Fibroblast of pulmonary artery (primary cell): ENCODE results near the gene GRM7.
A peak's percentile ranks its signal among the peaks of the same experiment; 100 is the strongest.

Experiments used
- DNase-seq: peaks from one replicate; pipeline ENCODE4 v3.0.0-alpha.2; 2010; ENCODE audit warnings: low read depth
- H3K4me3 ChIP-seq: replicated peaks from 2 replicates; pipeline ENCODE4 v1.5.1; 2011; ENCODE audit warnings: low read depth, mild to moderate bottlenecking, control low read depth, low read length, moderate library complexity
- CTCF ChIP-seq: IDR thresholded peaks from 2 replicates; pipeline ENCODE4 v1.5.1; 2011; ENCODE audit warnings: mild to moderate bottlenecking, control low read depth, low read length, inconsistent platforms; ENCODE audit errors: missing control alignments

The GRM7 gene

DNA sequence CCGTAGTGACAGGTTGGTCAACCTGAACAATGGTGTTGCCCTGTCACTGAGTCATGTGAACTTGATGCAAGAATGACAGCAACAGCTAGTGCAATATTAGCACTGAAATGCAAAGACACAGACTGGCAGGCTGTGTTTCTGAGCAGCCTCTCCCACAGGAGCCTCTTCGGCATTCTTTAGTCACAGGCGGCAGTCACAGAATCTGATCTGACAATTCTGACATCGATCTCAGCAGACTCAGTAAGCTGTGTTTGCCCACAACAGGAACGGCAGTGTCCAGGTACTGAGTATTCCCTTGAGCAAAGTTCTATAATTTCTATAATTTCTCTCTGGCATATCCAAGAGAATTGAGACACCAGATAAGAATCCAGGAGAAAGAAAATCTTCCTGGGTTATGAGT, 776.8 kb downstream of the GRM7 start:
- no peak for TF ChIP-seq CTCF
- H3K4me3 ChIP-seq: no peak overlapping the region
- no peak for DNase-seq

- no peak overlapping the region for H3K4me3 ChIP-seq
- TF ChIP-seq CTCF: no peak
- DNase-seq: no peak
These were observed 777.2 kb downstream of the GRM7 start for GRCh38 chr3:7638103-7638502.

DNA sequence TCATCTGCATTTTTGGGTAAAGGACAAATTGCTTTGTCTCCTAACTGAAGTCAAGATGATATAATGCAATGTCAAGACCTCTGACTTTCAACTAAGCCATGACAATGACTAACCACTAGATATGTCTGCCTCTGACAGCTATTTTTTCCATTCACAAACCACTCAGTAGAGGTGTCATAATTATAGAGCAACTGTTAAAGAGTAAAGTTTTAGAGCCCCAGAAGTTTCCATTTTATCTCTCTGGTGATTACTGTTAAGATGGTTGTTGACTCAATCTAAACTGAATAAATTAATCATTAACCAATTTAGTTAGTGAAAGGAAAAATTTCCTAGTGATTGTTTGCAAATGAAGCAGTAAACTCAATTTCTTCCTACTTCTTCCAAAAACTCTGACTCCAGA, 779.9 kb downstream of the GRM7 start:
- no peak for TF ChIP-seq CTCF

DNA sequence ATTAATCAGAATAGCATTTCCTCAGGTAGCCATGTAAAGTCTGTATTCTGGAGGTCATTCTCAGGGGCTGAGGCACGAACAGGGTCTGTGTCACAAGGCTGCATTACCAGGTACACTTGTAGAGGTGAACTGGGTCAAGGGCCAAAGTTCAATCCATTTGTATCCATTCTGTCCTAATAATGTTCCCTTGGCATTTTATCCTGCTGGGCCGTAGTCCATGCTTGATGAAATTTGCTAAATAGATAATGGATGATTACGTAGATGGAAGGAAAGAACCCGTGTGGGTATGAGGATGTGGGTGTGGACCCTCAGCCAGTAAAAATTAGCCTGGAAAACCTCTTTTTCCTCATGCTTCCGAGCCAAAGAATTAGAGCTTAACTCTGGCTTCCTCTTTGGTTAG, 785.9 kb downstream of the GRM7 start:
- no peak overlapping the region for H3K4me3 ChIP-seq
- no peak for TF ChIP-seq CTCF
- DNase-seq: no peak

More for the DNA sequence above, 779.9 kb downstream of the GRM7 start:
- no peak for DNase-seq
- H3K4me3 ChIP-seq: no peak overlapping the region

- no peak for TF ChIP-seq CTCF
- no peak overlapping the region for H3K4me3 ChIP-seq
- DNase-seq: no peak
These were observed 789.6 kb downstream of the GRM7 start for GRCh38 chr3:7650466-7650865.

GRCh38 chr3:7651274-7651673, 790.4 kb downstream of the GRM7 start:
- TF ChIP-seq CTCF: no peak
- DNase-seq: no peak
- no peak overlapping the region for H3K4me3 ChIP-seq

DNA sequence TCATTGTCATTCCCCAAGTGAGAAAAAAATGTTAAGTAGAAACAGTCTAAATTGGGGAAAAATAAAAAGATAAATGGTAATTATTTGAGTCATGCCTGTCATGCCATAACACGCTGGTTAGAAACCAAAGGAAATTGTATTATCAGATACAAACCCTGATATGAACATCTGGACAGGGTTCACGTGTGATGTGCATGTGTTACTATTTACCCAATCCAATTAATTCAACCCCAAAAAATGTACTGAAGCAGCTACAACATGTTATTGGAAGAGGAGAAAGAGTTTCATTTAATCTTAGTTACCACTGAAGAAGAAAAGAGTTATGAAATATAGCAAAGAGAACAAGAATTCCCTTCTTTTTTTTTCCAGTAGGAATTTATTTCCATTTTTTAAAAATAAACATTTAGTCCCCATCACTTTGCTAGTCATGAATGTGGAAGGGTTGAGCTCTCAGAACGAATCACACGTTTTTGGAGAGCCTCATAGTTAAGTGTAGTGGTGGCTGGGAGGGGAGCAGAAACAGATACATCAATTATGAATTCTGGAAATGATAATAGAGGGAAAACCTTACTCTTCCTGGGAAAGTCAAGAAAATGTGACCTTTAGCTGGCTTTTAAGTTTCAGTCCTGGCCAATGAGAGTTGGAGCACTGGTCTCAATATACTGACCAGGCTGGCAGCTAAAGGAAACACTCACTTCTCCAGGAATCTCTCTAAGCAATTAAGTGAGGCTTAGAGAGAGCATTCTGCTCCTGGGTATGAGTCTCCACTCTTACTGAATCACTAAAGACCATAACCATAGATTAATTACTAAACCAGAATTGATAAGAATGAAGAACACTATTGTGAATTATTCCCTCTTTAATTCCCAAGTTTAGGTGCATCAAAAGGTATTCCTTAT, 796.5 kb downstream of the GRM7 start:
- H3K4me3 ChIP-seq: no peak overlapping the region
- peak; percentile 26 for DNase-seq
- no peak for TF ChIP-seq CTCF
